Activated CD8-positive, alpha-beta T cell treated with anti-CD3 and anti-CD28 coated beads for 36 hours (primary cell): Measurements from ENCODE around the gene ZNF277. TPM values are rescaled to one million over a fixed set of nuclear protein-coding genes. Genes with fewer than 3 reads are reported as not detected.

Experiments used
- ATAC-seq: fragments of 200-7000 bp; cut with Tn5 transposase; one replicate; pipeline ENCODE4 v1.10.0; 2021; ENCODE audit warnings: mild to moderate bottlenecking, moderate library complexity
- CTCF ChIA-PET: fragments of 350-600 bp; sonication (Branson Sonifier 250); formaldehyde crosslinking; loops from one replicate; lab custom pipeline; 2021; ENCODE audit warnings: antibody characterized with exemption; lab: Charles Lee
- POLR2A ChIA-PET: fragments of 350-600 bp; sonication (Branson Sonifier 250); formaldehyde crosslinking; loops from one replicate; lab custom pipeline; 2021; ENCODE audit warnings: antibody characterized with exemption; lab: Charles Lee
- DNase-seq: peaks from one replicate; pipeline ENCODE4 v3.0.0-alpha.2; 2020
- H3K27ac Mint-ChIP-seq: one replicate; pipeline ENCODE4 v1.8.0; 2021; ENCODE audit warnings: mild to moderate bottlenecking, mixed read lengths
- H3K27me3 Mint-ChIP-seq: one replicate; pipeline ENCODE4 v1.8.0; 2021; ENCODE audit warnings: mixed read lengths
- H3K36me3 Mint-ChIP-seq: one replicate; pipeline ENCODE4 v1.8.0; 2021; ENCODE audit warnings: low read depth, mixed read lengths
- H3K4me1 Mint-ChIP-seq: one replicate; pipeline ENCODE4 v1.8.0; 2021; ENCODE audit warnings: low read depth, mixed read lengths
- H3K4me3 Mint-ChIP-seq: one replicate; pipeline ENCODE4 v1.8.0; 2021; ENCODE audit warnings: mild to moderate bottlenecking, moderate library complexity, mixed read lengths
- H3K9me3 Mint-ChIP-seq: one replicate; pipeline ENCODE4 v1.8.0; 2021; ENCODE audit warnings: mixed read lengths
- intact Hi-C: fragments of 100-400 bp; cut with micrococcal nuclease; formaldehyde crosslinking; loops from one replicate; pipeline ENCODE4 v1.10.0; 2022
- total RNA-seq, 2 experiments: library from RNA; stranded (reverse); gene quantifications; one replicate each; pipeline ENCODE4 v1.2.3, GENCODE V29; 2021
- TF ChIP-seq, protein P1 (sequence below): fragments of 200-600 bp; IDR thresholded peaks from one replicate; pipeline ENCODE4 v1.8.0; 2022; ENCODE audit warnings: antibody characterized with exemption, mild to moderate bottlenecking

The ZNF277 gene
- total RNA-seq, 2 experiments from 2014 or later = 21.5 to 25.8 TPM

DNA sequence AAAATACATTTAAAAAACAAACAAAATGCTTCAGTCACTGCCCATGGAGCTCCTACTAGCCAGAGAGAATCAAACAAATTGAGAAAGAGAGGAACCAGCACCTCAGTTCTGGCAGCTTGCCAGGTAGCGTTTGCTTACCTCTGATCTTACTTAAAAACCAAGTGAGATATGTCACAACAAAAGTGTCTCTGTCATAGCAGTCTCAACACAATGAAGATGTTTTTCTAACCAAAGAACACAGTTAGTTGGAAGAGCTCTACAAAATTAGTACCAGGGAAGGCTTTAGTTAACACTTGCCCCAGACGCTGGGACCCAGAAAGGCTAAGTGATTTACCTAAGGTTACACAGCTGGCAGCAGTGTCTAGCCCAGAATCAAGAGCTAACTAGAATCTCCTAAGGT, 3.7 kb upstream of the ZNF277 start:
- DNase-seq (peak; percentile 32), ATAC-seq (no peak)
- no peaks in the 10 kb centered on the region for H3K36me3 Mint-ChIP-seq
- H3K27ac Mint-ChIP-seq = no peak overlapping the region
- TF ChIP-seq, protein P1, sequence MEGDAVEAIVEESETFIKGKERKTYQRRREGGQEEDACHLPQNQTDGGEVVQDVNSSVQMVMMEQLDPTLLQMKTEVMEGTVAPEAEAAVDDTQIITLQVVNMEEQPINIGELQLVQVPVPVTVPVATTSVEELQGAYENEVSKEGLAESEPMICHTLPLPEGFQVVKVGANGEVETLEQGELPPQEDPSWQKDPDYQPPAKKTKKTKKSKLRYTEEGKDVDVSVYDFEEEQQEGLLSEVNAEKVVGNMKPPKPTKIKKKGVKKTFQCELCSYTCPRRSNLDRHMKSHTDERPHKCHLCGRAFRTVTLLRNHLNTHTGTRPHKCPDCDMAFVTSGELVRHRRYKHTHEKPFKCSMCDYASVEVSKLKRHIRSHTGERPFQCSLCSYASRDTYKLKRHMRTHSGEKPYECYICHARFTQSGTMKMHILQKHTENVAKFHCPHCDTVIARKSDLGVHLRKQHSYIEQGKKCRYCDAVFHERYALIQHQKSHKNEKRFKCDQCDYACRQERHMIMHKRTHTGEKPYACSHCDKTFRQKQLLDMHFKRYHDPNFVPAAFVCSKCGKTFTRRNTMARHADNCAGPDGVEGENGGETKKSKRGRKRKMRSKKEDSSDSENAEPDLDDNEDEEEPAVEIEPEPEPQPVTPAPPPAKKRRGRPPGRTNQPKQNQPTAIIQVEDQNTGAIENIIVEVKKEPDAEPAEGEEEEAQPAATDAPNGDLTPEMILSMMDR = no peak
- H3K27me3 Mint-ChIP-seq = peaks cover 48% of the 10 kb centered on the region
- ChIA-PET CTCF (no interaction called here), POLR2A (no interaction called here)
- no peak overlapping the region for H3K4me3 Mint-ChIP-seq
- no peaks in the 10 kb centered on the region for H3K9me3 Mint-ChIP-seq
- intact Hi-C loops = no loop called here
- peaks cover 32% of the 10 kb centered on the region for H3K4me1 Mint-ChIP-seq

DNA sequence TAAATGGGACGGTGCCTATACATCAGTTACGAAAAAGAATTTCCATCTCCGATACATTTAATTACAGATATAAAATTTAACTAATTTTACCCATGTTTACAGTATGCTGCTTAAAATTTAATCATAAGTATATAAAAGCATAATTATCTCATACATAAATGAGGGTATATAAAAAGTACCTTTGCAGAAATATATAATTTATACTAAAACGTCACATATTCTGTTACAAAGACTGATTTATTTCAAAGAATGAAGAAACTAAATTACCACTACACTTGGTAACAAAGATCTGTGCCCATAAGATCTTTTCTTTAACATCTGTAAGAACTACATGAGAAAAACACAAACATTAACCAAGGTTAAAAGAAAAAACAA, 3.1 kb upstream of the ZNF277 start:
- ChIA-PET CTCF (no interaction called here), POLR2A (no interaction called here)
- no peak for DNase-seq
- no peak for ATAC-seq
- Mint-ChIP-seq H3K9me3 (no peaks in the 10 kb centered on the region), H3K27me3 (peaks cover 45% of the 10 kb centered on the region), H3K27ac (no peak overlapping the region), H3K36me3 (no peaks in the 10 kb centered on the region), H3K4me3 (no peak overlapping the region), H3K4me1 (peaks cover 33% of the 10 kb centered on the region)
- TF ChIP-seq, protein P1 = no peak
- intact Hi-C loops = no loop called here

DNA sequence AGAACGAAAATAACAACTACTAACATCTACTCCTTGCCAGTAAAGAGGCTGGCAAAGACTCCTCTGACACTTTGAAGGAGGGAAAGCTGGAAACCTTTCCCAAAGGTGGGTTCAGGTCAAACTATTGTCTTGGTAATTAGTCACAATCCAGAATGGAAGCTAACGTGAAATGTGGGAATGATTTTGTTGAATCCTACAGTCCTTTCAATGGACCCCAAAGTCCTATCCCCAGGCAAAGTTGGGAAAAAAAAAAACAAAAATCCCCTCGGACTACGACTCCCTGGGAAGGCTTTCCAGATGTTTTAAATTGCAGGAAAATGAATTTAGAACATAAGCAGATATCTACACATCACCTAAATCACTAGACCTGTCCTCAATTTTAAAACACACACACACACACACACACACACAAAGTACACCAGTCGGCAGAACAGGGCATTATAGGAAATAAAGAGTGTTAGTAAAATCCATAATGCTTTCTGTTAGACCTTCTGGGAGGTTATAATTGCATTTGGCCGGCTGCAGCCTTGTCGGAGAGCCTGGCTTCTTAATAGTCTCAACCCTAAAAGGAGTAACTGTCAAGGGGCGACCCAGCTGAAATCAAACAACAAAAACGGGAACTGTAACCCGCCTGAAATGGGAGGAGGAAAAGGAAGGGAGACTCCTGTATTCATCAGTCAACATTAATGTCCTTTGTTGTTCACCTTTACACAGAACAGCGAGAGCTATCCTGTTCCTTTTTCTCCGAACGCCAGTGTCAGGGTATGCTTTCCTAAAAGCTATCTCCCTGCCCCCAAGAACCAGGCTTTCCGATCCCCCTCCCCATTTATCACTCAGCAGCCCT, 1.8 kb upstream of the ZNF277 start:
- intact Hi-C loops = loop anchor here (5.0 kb wide), 1 partner anchor 243 kb away; no protein-coding TSS in a partner anchor
- DNase-seq = peak; percentile 3
- H3K36me3 Mint-ChIP-seq = no peaks in the 10 kb centered on the region
- ATAC-seq = no peak
- peak overlapping the region; percentile 94 for H3K4me3 Mint-ChIP-seq
- no peak overlapping the region for H3K27ac Mint-ChIP-seq
- no peaks in the 10 kb centered on the region for H3K9me3 Mint-ChIP-seq
- TF ChIP-seq, protein P1 = no peak
- CTCF ChIA-PET = no interaction called here
- H3K27me3 Mint-ChIP-seq = peaks cover 42% of the 10 kb centered on the region
- POLR2A ChIA-PET = interaction anchor here (3.7 kb wide), 1 partner anchor 246 kb away, joined by 26 read pairs; the partner anchor contains the start of gene IFRD1
- H3K4me1 Mint-ChIP-seq = peaks cover 31% of the 10 kb centered on the region

DNA sequence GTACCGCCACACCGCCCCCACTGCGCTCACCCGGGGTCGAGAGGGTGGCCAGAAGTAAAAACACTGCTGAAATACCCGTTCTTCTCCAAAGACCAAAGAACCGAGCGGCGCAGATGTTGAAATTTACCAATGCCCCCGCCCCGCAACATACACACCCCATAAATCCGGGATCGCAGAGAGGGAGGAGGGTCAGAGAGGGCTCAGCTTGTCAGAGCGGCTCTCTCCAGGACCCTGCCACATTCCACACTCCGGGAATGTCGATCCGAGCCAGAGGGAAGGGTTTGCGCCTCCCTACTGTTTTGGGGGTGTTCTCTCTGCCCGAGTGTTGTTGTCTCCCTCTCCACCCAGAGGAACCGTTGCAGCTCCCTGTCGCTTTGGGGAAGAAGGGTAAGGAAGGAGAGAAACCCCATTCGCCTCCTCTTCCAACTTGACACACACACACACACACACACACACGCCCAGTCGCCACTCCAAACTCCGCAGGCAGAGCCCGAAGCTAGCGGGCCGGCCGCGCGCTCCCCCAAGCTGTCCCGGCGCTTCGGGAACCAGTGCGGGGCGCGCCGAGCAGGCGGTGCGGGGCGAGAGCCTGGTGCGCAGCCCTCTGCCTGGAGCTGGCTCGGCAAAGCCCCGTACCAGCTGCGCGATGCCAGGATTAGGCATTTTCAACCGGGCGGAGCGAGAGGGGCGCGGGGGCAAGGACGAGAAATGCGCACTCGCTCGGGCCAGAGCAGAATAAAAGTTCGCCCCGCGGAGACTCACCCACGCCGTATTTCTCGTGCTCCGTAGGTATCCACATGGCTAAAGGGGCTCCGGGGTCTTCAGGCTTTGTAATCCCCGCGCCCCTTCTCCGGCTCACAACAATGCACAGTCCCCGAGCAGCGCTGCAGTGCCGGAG, 905 bp upstream of the ZNF277 start:
- POLR2A ChIA-PET = interaction anchor here (3.7 kb wide), 1 partner anchor 245 kb away, joined by 26 read pairs; the partner anchor contains the start of gene IFRD1
- H3K27ac Mint-ChIP-seq = no peak overlapping the region
- intact Hi-C loops = loop anchor here (5.0 kb wide), 1 partner anchor 242 kb away; no protein-coding TSS in a partner anchor
- H3K27me3 Mint-ChIP-seq = peaks cover 37% of the 10 kb centered on the region
- ATAC-seq (peak; percentile 4), DNase-seq (peak; percentile 40)
- CTCF ChIA-PET = no interaction called here
- H3K4me1 Mint-ChIP-seq = peaks cover 31% of the 10 kb centered on the region
- no peaks in the 10 kb centered on the region for H3K9me3 Mint-ChIP-seq
- H3K4me3 Mint-ChIP-seq = peak overlapping the region; percentile 94
- H3K36me3 Mint-ChIP-seq = no peaks in the 10 kb centered on the region
- TF ChIP-seq, protein P1 = no peak
